HG02623 (cell line): ENCODE measurements around the gene MASP2.
"Not testable (repeated sequence)": the region's sequence is repeated elsewhere in the genome, so short reads cannot be mapped to it uniquely, and the experiment has no call there.

Experiments used
- ATAC-seq: cut with Tn5 transposase; IDR thresholded peaks from one replicate; pipeline ENCODE4 v1.9.1; 2021; ENCODE audit warnings: moderate library complexity; ENCODE audit not compliant: unreplicated experiment

Gene MASP2

DNA sequence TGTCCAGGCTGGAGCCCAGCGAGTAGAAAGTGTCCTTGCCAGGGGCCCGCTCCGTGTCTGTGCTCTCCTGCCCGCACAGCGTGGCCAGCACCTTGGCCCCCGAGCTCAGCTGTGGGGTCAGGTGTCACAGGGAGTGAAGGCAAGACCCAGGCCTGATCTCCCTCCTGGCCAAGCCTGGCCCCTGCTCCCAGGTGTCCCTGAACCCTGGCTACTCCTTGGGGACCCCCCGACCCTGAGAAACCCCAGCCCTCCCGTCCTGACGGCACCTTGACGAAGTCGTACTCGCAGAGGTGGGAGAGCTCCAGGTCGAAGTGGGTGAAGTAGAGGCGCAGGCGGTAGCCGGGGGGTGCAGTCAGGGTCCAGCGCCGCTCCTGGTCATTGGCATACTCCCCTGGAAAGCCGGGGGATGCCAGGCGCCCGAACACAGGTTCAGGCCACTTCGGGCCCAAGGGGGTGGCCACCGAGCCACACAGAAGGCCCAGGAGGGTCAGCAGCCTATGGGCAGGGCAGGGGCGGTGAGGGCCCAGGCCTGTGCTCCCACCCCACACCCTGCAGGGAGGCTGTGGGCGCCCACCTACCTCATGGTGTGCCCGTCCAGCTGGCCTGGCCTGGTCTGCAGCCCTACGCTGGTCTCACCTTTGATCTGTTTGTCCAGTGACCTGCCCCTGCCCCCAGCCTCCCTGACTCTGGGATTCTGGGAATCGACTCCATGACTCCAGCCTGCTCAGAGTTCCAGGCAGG, at the start of gene MASP2:
Gene MASP2 (minus strand): TSS at position 615 of the 741 bp plus-strand sequence. CDS start 32 bp downstream, at position 583.
- ATAC-seq, result no peak

GRCh38 chr1:11083784-11084183, 36.7 kb upstream of the MASP2 start:
- ATAC-seq, result not testable (repeated sequence)

DNA sequence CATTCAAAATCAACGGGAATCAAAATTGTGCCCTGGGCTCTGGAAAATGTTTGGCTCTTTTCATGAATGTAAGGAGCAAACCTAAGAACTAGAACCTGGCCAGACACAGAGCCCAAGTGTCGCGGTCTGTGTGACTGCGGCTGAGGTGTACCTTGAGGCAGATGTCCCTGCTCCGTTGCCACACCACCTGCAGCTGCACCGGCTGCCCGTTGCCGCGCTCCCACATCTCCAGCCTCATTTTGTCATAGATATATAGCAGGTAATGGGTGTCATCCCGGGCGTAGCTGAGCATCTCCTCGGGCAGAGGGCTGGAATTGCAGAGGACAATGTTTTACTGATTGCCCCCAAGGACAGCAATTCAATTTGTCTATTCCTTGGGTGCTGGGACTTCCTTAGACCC, 33.9 kb upstream of the MASP2 start:
- ATAC-seq, result no peak

DNA sequence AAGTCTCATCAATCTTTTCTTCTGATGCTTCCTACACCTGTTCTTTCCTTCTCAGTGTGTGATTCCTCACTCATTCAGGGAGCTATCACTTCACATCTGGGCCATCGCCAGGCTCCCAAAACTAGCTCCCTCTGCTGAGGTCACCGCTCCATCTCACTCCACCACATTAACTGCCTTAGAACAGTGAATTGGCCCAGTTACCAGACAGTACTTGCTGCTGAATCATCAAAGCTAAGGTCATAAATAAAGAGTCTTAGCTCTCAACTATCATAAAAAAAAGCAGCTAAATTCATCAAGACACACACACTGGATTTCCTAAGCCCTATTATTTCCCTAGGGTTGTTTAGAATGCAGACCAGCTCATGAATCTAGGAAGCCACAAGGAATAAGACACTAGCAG, 31.6 kb upstream of the MASP2 start:
- no peak for ATAC-seq

- not testable (repeated sequence) for ATAC-seq
Measured at GRCh38 chr1:11073398-11073797, 26.4 kb upstream of the MASP2 start.

DNA sequence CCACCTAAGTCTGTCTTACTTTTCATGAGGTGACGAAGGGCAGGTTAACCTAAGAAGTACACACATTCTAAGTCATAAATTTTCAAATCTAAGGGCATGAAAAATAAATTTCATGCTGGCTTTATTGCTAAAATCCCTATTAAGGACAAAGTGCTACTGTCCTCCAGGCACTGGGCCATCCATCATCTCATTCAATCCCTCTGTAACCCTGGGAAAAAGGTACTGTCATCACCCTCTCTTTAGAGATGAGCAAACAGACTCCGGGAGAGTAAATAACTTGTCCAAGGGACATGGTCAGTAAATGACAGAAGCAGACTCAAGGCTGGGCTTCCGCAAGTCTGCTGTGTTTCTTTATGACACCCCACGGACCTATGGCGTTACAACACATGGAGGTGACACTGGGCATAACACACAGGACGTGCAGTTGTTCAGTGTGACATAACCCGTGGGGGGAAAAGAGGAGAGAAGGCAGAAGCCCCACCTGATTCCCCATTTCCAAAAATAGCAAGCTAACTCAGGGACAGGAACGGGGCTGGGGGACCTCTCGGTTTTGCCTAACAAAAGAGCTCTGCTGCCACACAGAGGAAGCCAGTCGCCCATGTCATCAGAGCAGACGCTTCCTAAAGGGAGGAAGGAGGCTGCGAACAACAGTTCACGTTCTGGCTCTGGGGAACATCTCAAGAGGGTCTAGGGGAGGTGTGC, 25.3 kb upstream of the MASP2 start:
- ATAC-seq, result no peak

DNA sequence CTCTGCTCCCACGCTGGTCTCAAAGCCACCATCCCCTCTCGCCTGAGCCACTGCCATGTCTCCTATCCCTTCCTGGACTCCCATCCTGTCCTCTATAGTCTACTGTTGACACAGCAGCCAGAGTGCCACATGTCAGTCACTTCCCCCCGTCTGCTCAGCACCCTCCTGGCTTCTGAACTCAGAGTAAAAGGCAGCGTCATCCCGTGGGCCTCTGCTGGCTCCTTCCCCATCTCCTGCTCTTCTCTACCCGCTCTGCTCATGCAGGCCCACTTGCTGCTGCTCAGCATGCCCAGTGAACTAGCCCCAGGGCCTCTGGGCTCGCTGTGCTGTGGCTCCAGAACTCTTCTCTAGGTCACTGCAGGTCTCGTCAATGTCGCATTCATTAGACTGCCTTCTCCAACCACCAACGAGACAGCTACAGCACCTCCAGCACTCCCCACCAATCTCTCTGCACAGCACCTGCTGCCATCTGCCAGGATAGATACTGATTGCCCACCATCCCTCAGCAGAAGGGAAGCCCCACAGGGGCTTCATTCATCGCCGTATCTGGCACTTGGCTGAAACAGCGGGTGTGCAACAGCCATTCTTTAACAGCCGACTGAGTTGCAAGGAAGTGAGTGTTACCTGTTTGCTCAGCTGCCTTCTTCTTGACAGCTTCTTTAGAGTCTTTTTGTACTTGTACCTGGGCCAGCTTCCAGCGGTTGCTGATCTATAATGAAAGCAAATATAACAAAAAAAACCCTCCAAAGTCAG, 24.6 kb upstream of the MASP2 start:
- no peak for ATAC-seq

GRCh38 chr1:11070876-11071275, 23.8 kb upstream of the MASP2 start:
- no peak for ATAC-seq

- no peak for ATAC-seq
Measured at GRCh38 chr1:11068600-11069473, 21.8 kb upstream of the MASP2 start.

GRCh38 chr1:11067716-11068599, 20.9 kb upstream of the MASP2 start:
- no peak for ATAC-seq

- ATAC-seq, result no peak
Measured at GRCh38 chr1:11065796-11066195, 18.8 kb upstream of the MASP2 start.

DNA sequence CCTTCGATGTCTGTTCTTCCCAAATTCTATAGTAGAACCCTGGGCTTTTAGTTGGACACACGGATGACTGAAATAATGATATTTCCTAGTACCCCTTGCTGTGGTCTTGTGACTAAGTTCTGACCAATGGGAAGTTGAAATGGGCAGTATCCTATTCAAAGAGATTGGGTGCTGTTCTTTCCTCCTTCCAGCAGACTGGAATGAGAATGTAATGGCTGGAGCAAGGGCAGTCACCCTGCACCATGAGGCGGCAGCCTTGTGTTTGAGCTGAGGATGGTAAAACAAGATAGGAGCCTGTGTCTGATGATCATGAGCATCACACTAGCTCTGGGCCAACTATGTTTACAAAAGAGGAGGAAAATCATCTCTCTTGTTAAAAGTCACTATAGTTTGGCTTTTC, 17.9 kb upstream of the MASP2 start:
- ATAC-seq, result no peak

- not testable (repeated sequence) for ATAC-seq
Measured at GRCh38 chr1:11063937-11064537, 17.0 kb upstream of the MASP2 start.

DNA sequence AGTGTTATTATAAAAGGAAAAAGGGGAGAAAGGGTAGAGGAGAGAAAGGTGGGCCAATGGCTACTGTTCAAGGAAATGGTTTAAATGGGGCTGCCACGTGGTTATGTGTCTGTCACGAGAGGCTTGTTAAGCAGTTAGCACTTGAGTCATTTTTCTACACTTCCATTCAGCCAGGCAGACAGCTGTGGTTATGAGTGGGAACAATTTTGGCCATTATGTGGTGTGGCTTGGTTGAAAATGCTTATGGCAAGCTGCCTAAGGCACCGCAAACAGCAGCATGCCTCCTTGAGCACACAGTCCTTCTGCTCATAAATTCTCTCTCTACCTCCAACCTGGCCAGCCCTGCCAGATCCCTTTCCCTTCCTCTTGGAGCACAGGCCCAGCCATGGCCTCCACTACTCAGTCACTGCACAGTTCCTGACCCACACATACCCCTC, 15.9 kb upstream of the MASP2 start:
- ATAC-seq, result no peak

DNA sequence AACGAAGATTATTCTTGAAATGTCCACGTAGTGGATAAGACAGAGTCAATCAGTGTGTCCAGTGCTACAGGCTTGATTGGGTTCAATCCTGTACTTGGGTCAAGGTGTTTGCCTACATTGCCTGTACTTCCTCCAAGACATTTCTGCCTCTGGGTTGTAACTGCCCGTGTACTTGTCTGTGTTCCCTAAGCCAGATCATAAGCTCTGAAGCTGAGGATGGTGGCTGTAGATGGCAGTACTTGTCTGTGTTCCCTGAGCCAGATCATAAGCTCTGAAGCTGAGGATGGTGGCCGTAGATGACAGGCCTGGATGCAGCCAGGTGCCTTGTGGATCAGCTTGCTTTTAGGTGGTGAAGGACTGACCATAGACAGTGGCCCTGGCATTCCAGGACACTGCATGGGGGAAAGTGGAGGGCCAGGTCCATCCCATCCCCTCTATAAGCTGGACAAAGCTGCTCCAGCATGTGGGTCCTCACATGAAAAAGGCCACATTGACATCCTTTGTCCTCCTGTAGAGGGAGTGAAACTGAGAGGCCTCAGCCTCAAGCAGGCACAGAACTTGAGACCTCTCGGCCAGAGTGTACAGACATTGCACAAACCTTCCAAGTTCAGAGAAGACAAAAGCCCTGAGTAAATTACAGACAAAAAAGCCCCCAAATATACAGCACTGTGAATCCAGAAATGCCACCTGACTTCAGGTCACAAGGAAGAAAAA, 14.8 kb upstream of the MASP2 start:
- ATAC-seq, result no peak

DNA sequence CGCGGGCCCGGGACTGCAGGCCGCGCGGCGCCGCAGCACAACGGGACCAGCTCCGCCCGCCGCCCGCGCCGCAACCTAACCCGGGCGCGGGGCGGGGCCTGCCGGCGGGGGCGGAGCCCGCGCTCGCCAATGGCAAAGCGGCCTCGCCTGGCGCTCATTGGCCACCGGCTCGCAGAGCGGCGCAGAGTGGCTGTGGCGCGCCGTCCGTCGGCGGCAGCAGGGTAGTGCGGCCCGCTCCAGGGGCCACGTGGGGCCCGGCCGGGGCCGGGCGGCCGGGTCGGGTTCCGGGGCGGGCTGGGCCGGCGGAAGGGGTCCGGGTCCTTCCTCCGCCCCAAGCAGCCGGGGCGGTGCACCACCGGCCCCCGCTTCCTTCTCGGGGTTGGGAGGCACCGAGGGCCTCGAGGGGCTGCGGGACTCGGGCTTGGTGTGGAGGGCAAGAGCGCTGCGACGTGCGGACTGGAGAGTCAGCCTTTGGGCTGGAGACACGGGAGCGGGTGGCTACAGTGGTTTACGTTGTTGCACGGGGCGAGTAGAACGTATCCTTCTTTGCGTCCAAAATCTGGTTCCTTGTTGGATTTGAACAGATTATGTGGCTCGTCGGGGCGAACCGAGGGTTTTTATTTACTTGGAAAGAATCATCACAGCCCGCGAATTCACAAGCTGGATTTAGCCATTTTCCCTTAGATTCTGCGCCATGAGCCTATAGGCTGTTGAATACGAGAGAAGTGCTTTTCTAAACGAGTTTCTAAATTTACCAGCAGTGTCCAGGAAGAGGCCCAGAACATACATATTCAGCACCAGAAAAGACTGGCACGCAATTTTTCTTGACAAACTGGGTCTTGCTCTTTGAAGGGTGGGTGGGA, 13.2 kb upstream of the MASP2 start, which contains the start of gene SRM:
Gene SRM (minus strand): TSS at position 51 of the 863 bp plus-strand sequence. CDS start 75 bp downstream, outside the sequence.
- ATAC-seq, result peak; percentile 88

DNA sequence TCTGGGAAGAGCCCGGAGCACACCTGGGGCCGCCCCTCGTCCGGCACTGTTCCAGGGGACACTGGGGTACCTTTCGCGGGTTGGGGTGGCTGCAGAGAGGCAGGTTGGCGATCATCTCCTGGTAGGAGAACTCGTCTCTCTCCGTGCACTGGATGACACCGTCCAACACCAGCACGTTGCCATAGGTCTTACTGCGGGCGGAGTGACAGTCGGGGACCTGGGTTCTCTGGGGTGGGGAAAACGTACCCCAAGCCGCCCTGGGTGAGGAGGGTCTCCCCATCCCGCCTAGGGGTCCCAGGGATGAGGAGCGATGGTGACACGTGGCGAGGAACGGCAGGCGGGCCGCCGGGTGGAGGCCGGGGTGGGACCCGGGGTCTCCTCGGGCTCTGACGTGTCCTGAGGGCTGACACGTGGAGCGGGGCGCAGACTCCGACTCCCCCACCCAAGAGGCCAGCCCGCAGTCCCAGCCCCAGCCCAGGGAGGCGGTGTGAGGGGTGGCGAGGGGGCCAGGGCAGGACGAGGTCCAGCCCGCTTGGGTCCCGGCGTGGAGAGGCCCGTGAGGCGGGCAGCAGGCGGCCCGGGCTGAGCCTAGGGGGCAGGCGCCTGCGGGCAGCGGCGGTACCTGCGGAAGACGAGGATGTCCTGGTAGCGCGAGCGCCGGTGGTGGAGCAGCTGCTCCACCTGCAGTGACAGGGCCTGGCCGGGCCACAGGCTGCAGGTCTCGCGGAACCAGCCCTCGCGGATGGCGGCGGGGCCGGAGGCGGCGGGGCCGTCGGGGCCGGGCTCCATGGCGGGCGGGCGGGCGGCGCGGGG, 12.3 kb upstream of the MASP2 start:
- no peak for ATAC-seq
